Measurements from ENCODE around the gene PHC2. TPM values are rescaled to one million over a fixed set of nuclear protein-coding genes. Genes with fewer than 3 reads are reported as not detected.

Gene PHC2
- total RNA-seq, 3 donors from 2014 or later (not counting 1 experiment from before 2014, with no cell fraction given) = 36.6 to 46.6 (median 39.5) TPM

GRCh38 chr1:33343539-33343938 is 87.4 kb downstream of the PHC2 start:
- Mint-ChIP-seq H3K4me3 (no peak overlapping the region), H3K9me3 (no peaks in the 10 kb centered on the region), H3K4me1 (peaks cover 30 to 60% of the 10 kb centered on the region in 2 donors), H3K27me3 (ENCODE audit: low read depth in 2 of 2) (no peaks in the 10 kb centered on the region), H3K36me3 (no peaks in the 10 kb centered on the region), H3K27ac (peak overlapping the region; percentile 35 to 46)
- TF ChIP-seq CTCF (IDR thresholded peaks at IDR 0.05) = no peak
- intact Hi-C loops (cut with micrococcal nuclease) = no loop called here
- 49% methylated on average over 5 of the region's 5 CpGs for WGBS (ENCODE audit: insufficient coverage)
- Histone ChIP-seq H3K36me3 (ENCODE audit: control insufficient read depth, insufficient read depth, low read length) (no peaks in the 10 kb centered on the region), H3K27ac (ENCODE audit: low read length) (no peak overlapping the region), H3K4me1 (ENCODE audit: control insufficient read depth, insufficient read depth, low read length) (peaks cover 21% of the 10 kb centered on the region), H3K27me3 (ENCODE audit: control insufficient read depth, insufficient read depth, low read length) (no peaks in the 10 kb centered on the region), H3K4me3 (ENCODE audit: low read length) (no peak overlapping the region), H3K9me3 (ENCODE audit: control insufficient read depth, insufficient read depth, low read length) (no peaks in the 10 kb centered on the region)
- ATAC-seq (peak in 1 of 3 donors; percentile 40), DNase-seq (no peak)

GRCh38 chr1:33342041-33342723 is 88.7 kb downstream of the PHC2 start:
- Histone ChIP-seq H3K27me3 (ENCODE audit: control insufficient read depth, insufficient read depth, low read length) (no peaks in the 10 kb centered on the region), H3K9me3 (ENCODE audit: control insufficient read depth, insufficient read depth, low read length) (no peaks in the 10 kb centered on the region), H3K4me3 (ENCODE audit: low read length) (no peak overlapping the region), H3K4me1 (ENCODE audit: control insufficient read depth, insufficient read depth, low read length) (peaks cover 10% of the 10 kb centered on the region), H3K36me3 (ENCODE audit: control insufficient read depth, insufficient read depth, low read length) (no peaks in the 10 kb centered on the region), H3K27ac (ENCODE audit: low read length) (no peak overlapping the region)
- ATAC-seq = no peak
- H3K36me3 Mint-ChIP-seq = no peaks in the 10 kb centered on the region
- no peak for DNase-seq
- H3K4me1 Mint-ChIP-seq = peaks cover 29 to 64% of the 10 kb centered on the region in 2 donors
- H3K27me3 Mint-ChIP-seq (ENCODE audit: low read depth in 2 of 2) = no peaks in the 10 kb centered on the region
- whole genome bisulfite sequencing (ENCODE audit: insufficient coverage) = 67% methylated on average over 7 of the region's 7 CpGs
- H3K4me3 Mint-ChIP-seq = no peak overlapping the region
- no peak for TF ChIP-seq CTCF (IDR thresholded peaks at IDR 0.05)
- no peak overlapping the region for H3K27ac Mint-ChIP-seq
- intact Hi-C loops (cut with micrococcal nuclease) = no loop called here
- H3K9me3 Mint-ChIP-seq = no peaks in the 10 kb centered on the region

GRCh38 chr1:33341190-33341589 is 89.7 kb downstream of the PHC2 start:
- Mint-ChIP-seq H3K27me3 (ENCODE audit: low read depth in 2 of 2) (no peaks in the 10 kb centered on the region), H3K36me3 (no peaks in the 10 kb centered on the region), H3K4me3 (no peak overlapping the region), H3K4me1 (peaks cover 19 to 57% of the 10 kb centered on the region in 2 donors), H3K9me3 (no peaks in the 10 kb centered on the region), H3K27ac (no peak overlapping the region)
- intact Hi-C loops (cut with micrococcal nuclease) = no loop called here
- 98% methylated on average over 6 of the region's 6 CpGs for WGBS (ENCODE audit: insufficient coverage)
- H3K4me3 ChIP-seq (ENCODE audit: low read length) = no peak overlapping the region
- no peak for TF ChIP-seq CTCF (IDR thresholded peaks at IDR 0.05)
- no peak overlapping the region for H3K27ac ChIP-seq (ENCODE audit: low read length)
- no peaks in the 10 kb centered on the region for H3K9me3 ChIP-seq (ENCODE audit: control insufficient read depth, insufficient read depth, low read length)
- peaks cover 6% of the 10 kb centered on the region for H3K4me1 ChIP-seq (ENCODE audit: control insufficient read depth, insufficient read depth, low read length)
- no peaks in the 10 kb centered on the region for H3K27me3 ChIP-seq (ENCODE audit: control insufficient read depth, insufficient read depth, low read length)
- no peak for ATAC-seq
- H3K36me3 ChIP-seq (ENCODE audit: control insufficient read depth, insufficient read depth, low read length) = no peaks in the 10 kb centered on the region
- DNase-seq = no peak

GRCh38 chr1:33339413-33339812 is 91.5 kb downstream of the PHC2 start:
- H3K9me3 ChIP-seq (ENCODE audit: control insufficient read depth, insufficient read depth, low read length) = no peaks in the 10 kb centered on the region
- peaks cover 6% of the 10 kb centered on the region for H3K4me1 ChIP-seq (ENCODE audit: control insufficient read depth, insufficient read depth, low read length)
- H3K27ac Mint-ChIP-seq = no peak overlapping the region
- intact Hi-C loops (cut with micrococcal nuclease) = no loop called here
- peaks cover 29 to 67% of the 10 kb centered on the region in 2 donors for H3K4me1 Mint-ChIP-seq
- H3K36me3 Mint-ChIP-seq = no peaks in the 10 kb centered on the region
- TF ChIP-seq CTCF (IDR thresholded peaks at IDR 0.05) = no peak
- no peaks in the 10 kb centered on the region for H3K9me3 Mint-ChIP-seq
- no peak overlapping the region for H3K4me3 ChIP-seq (ENCODE audit: low read length)
- WGBS (ENCODE audit: insufficient coverage) = 92% methylated on average over 2 of the region's 2 CpGs
- no peaks in the 10 kb centered on the region for H3K27me3 Mint-ChIP-seq (ENCODE audit: low read depth in 2 of 2)
- H3K36me3 ChIP-seq (ENCODE audit: control insufficient read depth, insufficient read depth, low read length) = no peaks in the 10 kb centered on the region
- ATAC-seq (no peak), DNase-seq (no peak)
- H3K27me3 ChIP-seq (ENCODE audit: control insufficient read depth, insufficient read depth, low read length) = no peaks in the 10 kb centered on the region
- H3K4me3 Mint-ChIP-seq = no peak overlapping the region
- no peak overlapping the region for H3K27ac ChIP-seq (ENCODE audit: low read length)

Measured in natural killer cell (primary cell).